Smooth muscle cell (in vitro differentiated cells): ENCODE measurements around the gene SLCO3A1. TPM values are rescaled to one million over a fixed set of nuclear protein-coding genes. Genes with fewer than 3 reads are reported as not detected.

Experiments used
- DNase-seq: peaks from one replicate; lab custom pipeline; 2025; ENCODE audit not compliant: unreplicated experiment; lab: John Stamatoyannopoulos, UW
- H2AFZ ChIP-seq: fragments of 200-600 bp; sonication (generic); 2 replicates; pipeline ENCODE4 v1.6.0; 2016; ENCODE audit warnings: antibody characterized with exemption, low read depth, mild to moderate bottlenecking
- H3F3A ChIP-seq: fragments of 200-600 bp; sonication (generic); 2 replicates; pipeline ENCODE4 v1.6.0; 2017; ENCODE audit warnings: antibody characterized with exemption, low read depth
- H3K27ac ChIP-seq: fragments of 200-600 bp; sonication (generic); 2 replicates; pipeline ENCODE4 v1.5.1; 2016; ENCODE audit warnings: low read depth, mild to moderate bottlenecking
- H3K27me3 ChIP-seq: fragments of 200-600 bp; sonication (generic); 2 replicates; pipeline ENCODE4 v1.6.1; 2016; ENCODE audit warnings: low read depth, mild to moderate bottlenecking
- H3K36me3 ChIP-seq: fragments of 200-600 bp; sonication (generic); 2 replicates; pipeline ENCODE4 v1.5.1; 2016; ENCODE audit warnings: low read depth
- H3K4me1 ChIP-seq: fragments of 200-600 bp; sonication (generic); 2 replicates; pipeline ENCODE4 v1.5.1; 2016; ENCODE audit warnings: low read depth
- H3K4me2 ChIP-seq: fragments of 200-600 bp; sonication (generic); 2 replicates; pipeline ENCODE4 v1.6.0; 2016; ENCODE audit warnings: mild to moderate bottlenecking
- H3K4me3 ChIP-seq: fragments of 200-600 bp; sonication (generic); 2 replicates; pipeline ENCODE4 v1.5.1; 2016; ENCODE audit warnings: mild to moderate bottlenecking
- H3K79me2 ChIP-seq: fragments of 200-600 bp; sonication (generic); 2 replicates; pipeline ENCODE4 v1.6.0; 2016; ENCODE audit warnings: low read depth, mild to moderate bottlenecking
- H3K9ac ChIP-seq: fragments of 200-600 bp; sonication (generic); 2 replicates; pipeline ENCODE4 v1.6.0; 2016; ENCODE audit warnings: low read depth
- H3K9me3 ChIP-seq: fragments of 200-600 bp; sonication (generic); replicated peaks from 2 replicates; pipeline ENCODE4 v1.5.1; 2016; ENCODE audit warnings: low read depth
- H4K20me1 ChIP-seq: fragments of 200-600 bp; sonication (generic); 2 replicates; pipeline ENCODE4 v1.6.0; 2016; ENCODE audit warnings: low read depth
- CTCF ChIP-seq: fragments of 200-600 bp; sonication (generic); IDR thresholded peaks from 2 replicates; pipeline ENCODE4 v1.5.1; 2017; ENCODE audit warnings: borderline replicate concordance, mild to moderate bottlenecking, antibody characterized with exemption; ENCODE audit not compliant: insufficient read depth, poor library complexity, severe bottlenecking
- WGBS: methylation state at CpG from one replicate; pipeline ENCODE4 v1.1.7; 2016; ENCODE audit warnings: low lambda C conversion rate; 5-methylcytosine and 5-hydroxymethylcytosine counted together
- polyA plus RNA-seq: library from polyadenylated mRNA; unstranded; fragments of >200 nt; fragmentation: Nextera tagmentation; extraction: Ambion mirVana; gene quantifications from 2 replicates; pipeline ENCODE4 v1.2.1, GENCODE V29; 2016
- total RNA-seq: library from RNA; depleted of rRNA; stranded (reverse); fragments of >200 nt; gene quantifications from 2 replicates; pipeline ENCODE4 v1.2.3, GENCODE V29; 2014

The SLCO3A1 gene
- total and polyA plus RNA-seq, 2 experiments from 2014 or later, result 1.3 to 12.6 TPM

- Histone ChIP-seq H2AFZ (no peak overlapping the region), H3K4me1 (no peaks in the 10 kb centered on the region), H3K27ac (no peak overlapping the region), H3K4me3 (no peak overlapping the region), H3K36me3 (no peaks in the 10 kb centered on the region), H4K20me1 (no peaks in the 10 kb centered on the region), H3K79me2 (no peaks in the 10 kb centered on the region), H3K9ac (no peak overlapping the region), H3K4me2 (no peak overlapping the region), H3K27me3 (peaks cover 4% of the 10 kb centered on the region), H3F3A (no peaks in the 10 kb centered on the region), H3K9me3 (no peaks in the 10 kb centered on the region)
- DNase-seq, result no peak
- TF ChIP-seq CTCF, result no peak
- WGBS, result 89% methylated on average over 14 of the region's 14 CpGs
Observed at GRCh38 chr15:91968610-91969009, 115.1 kb downstream of the SLCO3A1 start.

DNA sequence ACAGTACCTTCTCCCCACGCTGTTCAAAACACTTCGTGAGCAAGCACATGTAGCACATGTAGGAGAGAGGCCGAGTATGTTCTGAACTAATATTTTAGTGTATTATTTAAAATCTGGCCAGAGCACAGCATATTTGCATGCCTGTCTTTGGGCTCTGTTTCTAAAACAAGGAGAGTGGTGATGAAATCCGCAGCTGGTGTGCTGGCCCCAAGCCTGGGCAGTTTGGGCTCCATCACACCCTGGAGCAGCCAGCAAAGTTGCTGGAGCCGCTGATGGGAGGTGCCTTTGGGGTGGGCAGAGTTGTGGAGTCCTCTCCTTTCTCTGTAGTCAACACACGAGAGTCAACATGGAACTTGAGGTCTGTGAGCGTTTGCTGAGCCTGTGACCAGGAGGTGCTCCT, 116.6 kb downstream of the SLCO3A1 start:
- H3K4me1 ChIP-seq, result no peaks in the 10 kb centered on the region
- H3K9me3 ChIP-seq, result no peaks in the 10 kb centered on the region
- no peaks in the 10 kb centered on the region for H4K20me1 ChIP-seq
- H2AFZ ChIP-seq, result no peak overlapping the region
- H3K9ac ChIP-seq, result no peak overlapping the region
- no peak overlapping the region for H3K4me3 ChIP-seq
- H3K4me2 ChIP-seq, result no peak overlapping the region
- H3K36me3 ChIP-seq, result no peaks in the 10 kb centered on the region
- no peaks in the 10 kb centered on the region for H3K79me2 ChIP-seq
- TF ChIP-seq CTCF, result no peak
- H3K27ac ChIP-seq, result no peak overlapping the region
- no peak for DNase-seq
- H3K27me3 ChIP-seq, result peaks cover 4% of the 10 kb centered on the region
- H3F3A ChIP-seq, result no peaks in the 10 kb centered on the region
- WGBS, result 93% methylated on average over 7 of the region's 7 CpGs

GRCh38 chr15:91973481-91973880, 120.0 kb downstream of the SLCO3A1 start:
- no peak overlapping the region for H3K27ac ChIP-seq
- no peaks in the 10 kb centered on the region for H3F3A ChIP-seq
- no peak overlapping the region for H2AFZ ChIP-seq
- no peak overlapping the region for H3K9ac ChIP-seq
- H3K9me3 ChIP-seq, result no peaks in the 10 kb centered on the region
- no peaks in the 10 kb centered on the region for H3K79me2 ChIP-seq
- no peak overlapping the region for H3K4me3 ChIP-seq
- H3K27me3 ChIP-seq, result no peaks in the 10 kb centered on the region
- H3K4me2 ChIP-seq, result no peak overlapping the region
- no peak for TF ChIP-seq CTCF
- H3K4me1 ChIP-seq, result no peaks in the 10 kb centered on the region
- no peaks in the 10 kb centered on the region for H4K20me1 ChIP-seq
- 75% methylated on average over 9 of the region's 9 CpGs for WGBS
- DNase-seq, result no peak
- H3K36me3 ChIP-seq, result no peaks in the 10 kb centered on the region

- Histone ChIP-seq H2AFZ (no peak overlapping the region), H3K27ac (no peak overlapping the region), H3K4me2 (no peak overlapping the region), H3F3A (no peaks in the 10 kb centered on the region), H3K27me3 (no peaks in the 10 kb centered on the region), H4K20me1 (no peaks in the 10 kb centered on the region), H3K4me3 (no peak overlapping the region), H3K4me1 (no peaks in the 10 kb centered on the region), H3K36me3 (no peaks in the 10 kb centered on the region), H3K9me3 (no peaks in the 10 kb centered on the region), H3K9ac (no peak overlapping the region), H3K79me2 (no peaks in the 10 kb centered on the region)
- TF ChIP-seq CTCF, result no peak
- WGBS, result 86% methylated on average over 5 of the region's 6 CpGs
- no peak for DNase-seq
Observed at GRCh38 chr15:91974321-91974720, 120.8 kb downstream of the SLCO3A1 start.
